ENCODE data around the gene PGPEP1.
"Not testable (repeated sequence)": the region's sequence is repeated elsewhere in the genome, so short reads cannot be mapped to it uniquely, and the experiment has no call there.

The PGPEP1 gene

DNA sequence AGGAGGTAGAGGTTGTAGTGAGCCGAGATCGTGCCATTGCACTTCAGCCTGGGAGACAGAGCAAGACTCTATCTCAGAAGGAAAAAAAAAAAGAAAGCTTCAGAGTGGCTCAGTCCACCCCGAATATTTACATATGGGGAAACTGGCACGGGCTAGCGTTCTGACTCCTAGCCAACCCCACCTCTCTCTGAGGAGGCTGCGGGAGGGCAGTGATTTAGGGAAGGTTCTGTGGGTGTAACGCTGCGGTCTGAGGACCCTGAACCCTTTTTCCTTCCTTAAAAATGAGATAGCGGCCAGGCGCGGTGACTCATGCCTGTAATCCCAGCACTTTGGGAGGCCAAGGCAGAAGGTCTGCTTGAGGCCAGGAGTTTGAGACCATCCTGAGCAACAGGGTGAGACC, 52.0 kb downstream of the PGPEP1 start:
- no peak for DNase-seq

DNA sequence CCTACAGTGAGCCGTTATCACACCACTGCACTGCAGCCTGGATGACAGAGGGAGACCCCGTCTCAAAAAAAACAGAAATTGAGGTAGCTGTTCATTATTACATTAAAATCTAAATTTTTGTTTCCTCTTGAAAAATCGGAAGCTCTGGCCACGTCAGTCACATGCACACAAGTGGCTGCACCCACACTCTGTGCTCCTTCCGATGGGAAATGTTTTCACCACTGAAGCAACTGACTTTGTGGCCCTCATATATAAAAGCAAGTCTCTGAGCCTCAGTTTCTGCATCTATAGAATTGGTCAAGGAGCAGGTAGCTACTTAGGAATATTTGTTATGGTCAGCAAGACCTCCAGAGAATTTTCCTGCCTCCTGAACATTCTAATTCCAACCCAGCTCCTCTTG, 52.5 kb downstream of the PGPEP1 start:
- DNase-seq: no peak

DNA sequence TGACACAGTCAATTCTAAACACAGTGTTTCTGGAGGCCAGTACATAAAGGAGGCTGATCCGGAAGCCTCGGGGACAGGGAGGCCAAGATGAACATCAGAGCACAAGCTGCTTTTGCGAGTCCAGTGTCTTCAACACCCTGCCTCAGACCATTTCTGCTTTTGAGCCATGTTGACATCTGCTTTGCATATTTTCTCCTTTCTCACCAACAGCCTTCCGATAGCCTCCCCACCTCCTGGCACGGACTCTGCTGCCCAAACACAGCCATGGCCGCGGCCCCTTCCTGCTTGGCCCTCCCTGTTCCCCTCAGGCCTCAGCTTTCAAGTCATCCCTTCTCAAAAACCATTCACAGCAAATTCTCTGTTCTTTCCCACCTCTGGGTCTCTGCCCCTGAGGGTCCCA, 53.4 kb downstream of the PGPEP1 start:
- no peak for DNase-seq

DNA sequence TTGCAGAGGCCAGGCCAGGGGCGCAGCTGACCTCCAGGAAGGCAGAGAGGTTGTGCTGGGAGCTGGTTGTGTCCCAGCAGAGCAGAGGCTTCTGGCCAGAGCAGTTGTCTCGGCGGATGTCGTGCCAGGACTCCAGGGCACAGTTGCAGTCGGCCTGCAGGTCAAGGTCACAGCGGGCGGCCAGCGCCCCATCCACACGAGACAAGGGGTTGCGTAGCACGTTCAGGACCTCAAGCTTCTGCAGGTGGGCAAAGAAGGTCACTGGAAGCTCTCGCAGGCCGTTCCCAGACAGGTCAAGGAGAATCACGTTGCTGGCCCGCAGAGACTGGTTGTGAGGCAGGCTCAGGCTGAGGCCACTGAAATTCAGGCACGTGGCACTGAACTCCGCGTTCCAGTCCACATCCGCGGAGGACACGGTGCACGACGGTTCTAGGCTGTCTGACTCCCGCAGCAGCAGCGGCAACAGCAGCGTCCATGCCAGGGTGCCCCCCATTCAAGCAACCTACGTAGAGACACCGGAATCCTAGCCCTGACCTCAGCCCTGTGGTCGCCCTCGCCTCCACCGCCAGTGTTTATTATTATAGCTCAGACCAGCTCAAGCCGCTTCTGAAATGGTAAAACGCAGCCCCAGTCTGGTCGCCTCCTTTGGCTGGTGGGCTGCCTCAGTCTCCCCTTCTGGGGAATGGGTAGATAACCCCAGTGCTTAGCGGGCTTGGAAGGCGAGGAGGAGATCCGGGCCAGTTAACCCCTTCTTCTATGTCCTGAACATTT, 56.3 kb downstream of the PGPEP1 start:
- DNase-seq: no peak

DNA sequence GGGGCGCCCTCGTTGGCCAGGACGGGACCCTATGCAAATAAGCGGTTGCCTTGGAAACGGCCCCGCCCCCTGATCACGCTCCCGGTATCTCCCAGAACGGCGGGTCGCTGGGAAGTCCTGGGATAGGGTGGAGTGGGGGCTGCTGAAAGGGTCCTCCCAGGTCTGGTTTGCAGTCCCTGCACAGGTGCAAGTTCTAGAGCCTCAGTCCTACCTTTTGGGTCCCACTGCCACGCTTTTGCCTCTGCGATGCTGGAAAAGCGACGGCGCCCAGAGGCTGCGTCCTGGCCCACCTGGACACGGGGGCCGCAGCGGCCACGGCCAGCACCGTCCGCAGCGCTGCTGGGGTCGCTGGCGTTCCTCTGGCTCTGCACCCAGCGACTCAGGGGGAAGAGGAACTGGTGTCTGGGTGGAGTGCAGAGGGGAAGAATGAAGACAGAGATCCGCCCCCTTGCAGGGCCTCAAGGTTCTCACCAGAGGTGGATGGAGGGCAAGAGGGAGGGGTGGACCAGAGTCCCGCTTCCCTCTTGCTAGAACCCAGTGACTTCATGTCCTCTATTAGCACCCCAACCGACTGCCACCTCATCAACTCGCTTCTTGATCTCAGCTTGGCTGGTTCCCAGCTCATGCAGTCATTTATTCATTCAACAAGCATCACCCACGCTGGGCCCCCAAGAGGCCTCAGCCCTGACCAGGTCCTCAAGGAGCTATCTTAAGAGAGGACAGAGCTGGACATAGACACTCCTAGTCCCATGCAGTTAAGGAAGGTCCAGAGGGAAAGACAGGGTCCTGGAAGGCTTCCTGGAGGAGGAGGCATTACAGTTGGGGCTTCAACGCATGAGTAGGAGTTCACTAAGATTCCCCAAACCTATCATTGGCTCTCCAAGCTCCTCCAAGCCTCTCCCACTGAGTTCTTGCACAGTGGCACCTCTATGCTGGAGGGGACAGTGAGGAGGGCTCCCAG, 57.1 kb downstream of the PGPEP1 start, which contains the start of gene LRRC25:
TSS of gene LRRC25 (minus strand) at position 381 of the 961 bp plus-strand sequence. CDS start 659 bp downstream, outside the sequence.
- no peak for DNase-seq

DNA sequence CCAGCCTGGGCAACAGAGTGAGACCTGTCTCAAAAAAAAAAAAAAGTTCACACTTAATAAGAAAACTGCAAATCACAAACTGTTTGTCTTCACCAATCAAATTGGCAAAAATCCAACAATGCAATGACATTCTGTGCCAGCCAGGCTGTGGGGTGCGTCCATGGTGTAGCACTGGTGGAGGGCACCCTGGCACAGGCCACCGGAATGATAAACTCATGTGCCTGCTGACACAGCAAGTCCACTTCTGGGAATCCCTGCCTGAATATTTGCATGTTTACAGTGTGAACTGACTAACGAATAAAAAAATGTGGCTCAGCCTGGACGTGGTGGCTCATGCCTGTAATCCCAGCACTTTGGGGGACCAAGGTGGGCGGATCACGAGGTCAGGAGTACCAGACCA, 58.6 kb downstream of the PGPEP1 start:
- DNase-seq: no peak

DNA sequence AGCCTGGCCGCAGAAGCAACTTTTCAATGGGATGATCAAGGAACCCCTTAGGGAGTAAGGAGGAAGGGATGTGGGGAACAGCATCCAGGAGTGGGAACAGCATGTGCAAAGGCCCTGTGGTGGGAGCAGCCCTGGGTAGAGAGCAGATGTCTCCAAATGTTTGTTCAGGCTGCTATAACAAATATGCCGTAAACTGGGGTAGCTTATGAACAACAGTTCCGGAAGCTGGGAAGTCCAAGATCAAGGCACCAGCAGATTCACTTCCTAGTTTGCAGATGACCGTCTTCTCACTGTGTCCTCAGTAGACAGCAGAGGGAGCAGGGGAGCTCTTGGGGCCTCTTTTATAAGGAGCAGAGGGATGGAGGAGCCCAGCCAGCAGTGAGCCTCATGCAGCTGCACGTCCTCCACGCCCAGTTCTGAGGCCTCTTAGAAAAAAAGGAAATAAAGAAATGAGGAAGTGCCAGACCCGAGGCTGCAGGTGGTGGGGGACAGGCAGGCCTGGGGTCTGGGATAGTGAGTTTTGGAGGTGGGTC, 61.2 kb downstream of the PGPEP1 start:
- DNase-seq: no peak

DNA sequence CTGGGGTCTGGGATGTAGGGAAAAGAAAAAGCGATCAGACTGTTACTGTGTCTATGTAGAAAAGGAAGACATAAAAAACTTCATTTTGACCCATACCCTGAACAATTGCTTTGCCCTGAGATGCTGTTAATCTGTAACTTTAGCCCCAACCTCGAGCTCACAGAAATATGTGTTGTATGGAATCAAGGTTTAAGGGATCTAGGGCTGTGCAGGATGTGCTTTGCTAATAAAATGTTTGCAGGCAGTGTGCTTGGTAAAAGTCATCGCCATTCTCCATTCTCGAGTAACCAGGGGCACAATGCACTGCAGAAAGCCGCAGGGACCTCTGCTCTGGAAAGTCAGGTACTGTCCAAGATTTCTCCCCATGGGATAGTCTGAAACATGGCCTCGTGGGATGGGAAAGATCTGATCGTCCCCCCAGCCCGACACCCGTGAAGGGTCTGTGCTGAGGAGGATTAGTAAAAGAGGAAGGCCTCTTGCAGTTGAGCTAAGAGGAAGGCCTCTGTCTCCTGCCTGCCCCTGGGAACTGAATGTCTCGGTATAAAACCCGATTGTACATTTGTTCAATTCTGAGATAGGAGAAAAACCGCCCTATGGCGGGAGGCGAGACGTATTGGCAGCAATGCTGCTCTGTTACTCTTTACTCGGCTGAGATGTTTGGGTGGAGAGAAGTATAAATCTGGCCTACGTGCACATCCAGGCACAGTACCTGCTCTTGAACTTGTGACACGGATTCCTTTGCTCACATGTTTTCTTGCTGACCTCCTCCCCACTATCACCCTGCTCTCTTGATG, 62.3 kb downstream of the PGPEP1 start:
- not testable (repeated sequence) for DNase-seq

DNA sequence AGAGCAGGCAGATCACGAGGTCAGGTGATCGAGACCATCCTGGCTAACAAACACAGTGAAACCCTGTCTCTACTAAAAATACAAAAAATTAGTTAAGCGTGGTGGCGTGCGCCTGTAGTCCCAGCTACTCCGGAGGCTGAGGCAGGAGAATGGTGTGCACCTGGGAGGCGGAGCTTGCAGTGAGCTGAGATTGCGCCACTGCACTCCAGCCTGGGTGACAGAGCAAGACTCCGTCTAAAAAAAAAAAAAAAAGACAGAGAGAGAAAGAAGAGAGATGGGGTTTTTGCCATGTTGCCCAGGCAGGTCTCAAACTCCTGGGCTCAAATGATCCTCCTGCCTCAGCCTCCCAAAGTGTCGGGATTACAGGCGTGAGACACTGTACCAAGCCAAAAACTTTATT, 65.4 kb downstream of the PGPEP1 start:
- not testable (repeated sequence) for DNase-seq

DNA sequence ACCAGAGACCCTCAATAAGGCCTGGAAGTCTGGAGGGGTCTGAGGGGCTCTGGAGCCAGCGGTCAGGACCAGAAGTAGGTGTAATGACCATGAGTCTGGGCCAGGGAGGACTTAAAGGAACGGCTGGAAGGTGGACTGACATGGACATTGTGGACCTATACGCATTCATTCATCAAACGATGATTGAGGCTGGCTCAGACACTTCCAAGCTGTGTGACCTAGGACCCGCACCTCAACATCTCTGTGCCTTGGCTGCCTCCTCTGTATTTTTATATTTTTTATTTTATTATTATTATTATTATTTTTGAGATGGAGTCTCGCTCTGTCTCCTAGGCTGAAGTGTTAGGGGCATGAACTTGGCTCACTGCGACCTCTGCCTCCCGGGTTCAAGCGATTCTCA, 66.4 kb downstream of the PGPEP1 start:
- no peak for DNase-seq

DNA sequence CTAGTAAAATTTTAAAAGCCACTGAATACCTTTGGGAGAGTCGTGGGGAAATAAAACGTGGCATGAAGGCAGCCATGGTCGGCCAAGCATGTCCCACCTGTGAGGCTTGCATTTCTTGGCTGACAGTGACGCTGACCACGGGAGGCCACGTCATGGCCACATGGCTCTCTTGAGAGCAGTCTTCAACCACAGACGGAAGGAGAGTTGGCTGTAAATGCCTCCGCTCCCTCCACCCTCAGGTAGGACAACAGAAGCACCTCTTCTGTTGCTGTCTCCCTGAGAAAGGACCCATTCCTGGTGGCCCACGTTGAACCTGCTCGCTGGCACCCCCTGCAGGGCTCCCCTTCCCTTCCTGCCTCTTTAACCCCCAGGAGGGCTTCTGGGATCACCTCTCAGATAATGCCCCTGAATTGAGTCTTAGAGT, 67.7 kb downstream of the PGPEP1 start:
- DNase-seq: no peak

DNA sequence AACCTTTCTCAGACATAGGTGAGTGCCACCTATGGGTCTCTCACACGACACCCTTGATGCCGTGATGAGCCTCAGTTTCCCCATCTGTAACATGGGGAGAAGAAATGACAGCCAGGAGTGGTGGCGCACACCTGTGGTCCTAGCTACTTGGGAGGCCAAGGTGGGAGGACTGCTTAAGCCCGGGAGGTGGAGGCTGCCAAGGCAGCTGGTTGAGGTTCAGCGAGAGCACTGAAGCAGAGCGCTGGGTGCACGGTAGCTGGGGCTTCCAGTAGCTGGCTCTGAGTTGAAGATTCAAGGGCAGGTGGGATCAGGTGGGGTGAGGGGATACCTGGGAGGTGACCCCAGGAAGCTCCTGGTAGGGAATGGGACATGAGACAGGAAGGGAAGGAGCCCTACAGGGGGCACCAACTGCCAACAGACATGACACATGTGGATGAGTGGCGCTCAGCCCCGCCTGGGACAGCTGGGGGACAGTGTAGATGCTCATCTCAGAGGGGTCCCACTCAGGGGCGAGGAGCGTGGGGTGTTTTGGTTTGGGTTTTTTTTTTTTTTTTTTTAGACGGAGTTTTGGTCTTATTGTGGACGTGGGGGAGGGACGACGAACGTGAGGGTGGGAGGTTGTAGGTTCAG, 72.3 kb downstream of the PGPEP1 start:
- DNase-seq: no peak

DNA sequence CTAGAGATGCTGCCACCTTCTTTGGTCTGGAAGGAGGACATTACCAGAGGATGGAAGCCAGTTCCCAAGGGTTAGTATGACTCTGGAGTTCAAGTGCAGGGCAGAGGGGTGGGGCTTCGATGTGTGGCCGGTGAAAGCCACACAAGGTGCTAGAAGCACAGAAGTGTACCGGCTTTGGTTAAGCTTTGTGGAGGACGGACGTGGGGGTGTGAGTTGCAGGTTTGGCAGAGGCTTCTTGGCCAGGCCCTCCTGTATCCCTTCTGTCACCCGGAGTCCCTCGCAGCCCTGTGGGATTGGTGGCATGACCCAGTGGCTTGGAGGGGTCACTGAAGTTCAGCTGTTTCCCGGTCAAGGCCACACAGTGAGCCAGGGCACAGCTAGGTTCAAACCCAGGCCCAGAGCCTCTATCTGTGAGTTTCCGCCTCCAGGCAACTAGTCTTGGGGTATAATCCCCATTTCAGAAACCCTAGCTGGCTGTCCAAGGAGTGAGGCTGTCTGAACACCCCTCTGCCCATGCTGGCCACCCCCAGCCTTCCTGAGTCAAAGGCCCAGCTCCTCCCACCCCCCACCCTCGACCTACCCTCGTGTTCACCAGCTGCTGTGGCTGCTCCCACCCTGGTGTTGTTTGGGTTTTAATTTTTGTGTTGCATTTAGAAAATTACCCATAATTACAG, 74.2 kb downstream of the PGPEP1 start:
- no peak for DNase-seq

DNA sequence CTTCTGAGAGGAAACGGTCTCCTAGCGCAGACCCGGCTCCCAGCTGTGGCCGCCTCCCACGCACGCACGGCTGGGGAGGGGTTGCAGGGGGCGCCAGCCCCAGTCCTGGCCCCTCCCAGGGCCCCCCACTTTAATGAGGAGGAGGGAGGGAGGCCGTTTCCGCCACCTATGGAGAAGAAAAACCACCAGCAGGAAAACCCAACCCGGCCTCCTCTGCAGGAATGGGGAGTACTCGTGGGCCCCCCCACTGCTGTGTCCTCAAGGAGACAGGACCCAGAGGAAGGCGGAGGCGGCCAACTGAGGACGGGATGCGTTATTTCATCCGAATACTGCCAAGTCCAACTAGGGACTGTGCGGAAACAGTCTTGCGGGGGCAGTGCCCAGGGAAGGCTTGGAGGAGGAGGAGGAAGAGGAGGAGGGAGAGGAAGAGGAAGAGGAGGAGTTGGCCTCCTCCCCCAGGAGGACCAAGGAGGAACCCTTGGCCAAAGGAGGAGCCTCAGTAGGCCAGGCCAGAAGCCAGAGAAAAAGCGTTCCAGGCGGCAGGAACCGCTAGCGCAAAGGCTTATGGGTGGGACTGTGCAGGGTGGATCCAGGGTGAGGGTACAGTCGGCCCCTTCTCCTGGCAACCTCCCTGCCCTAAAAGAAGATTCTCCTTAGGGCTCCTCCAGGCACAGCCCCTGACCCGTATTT, 74.9 kb downstream of the PGPEP1 start:
- no peak for DNase-seq

DNA sequence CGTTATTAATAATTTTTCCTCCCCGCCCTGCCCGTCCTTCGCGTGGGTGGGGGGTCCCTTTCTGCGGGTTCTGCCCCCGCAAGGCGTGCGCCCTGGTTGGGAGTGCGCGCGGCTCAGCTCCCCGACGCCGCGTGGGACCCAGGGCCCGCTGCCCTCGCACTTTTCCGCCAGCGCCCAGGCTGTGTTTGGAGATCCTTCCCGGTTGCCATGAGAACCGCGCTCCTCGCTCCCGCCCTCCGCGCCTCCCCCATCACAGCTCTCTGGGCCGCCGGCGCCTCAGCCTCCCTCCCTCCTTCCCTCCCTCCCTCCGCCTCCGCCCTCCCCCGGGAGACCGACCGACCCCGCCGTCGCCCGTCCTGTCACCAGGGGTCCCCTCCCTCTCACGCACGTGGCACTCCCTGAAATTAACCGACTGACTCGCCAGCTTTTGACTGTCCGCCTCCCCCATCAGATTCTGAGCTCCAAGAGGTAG, 76.4 kb downstream of the PGPEP1 start:
- no peak for DNase-seq

DNA sequence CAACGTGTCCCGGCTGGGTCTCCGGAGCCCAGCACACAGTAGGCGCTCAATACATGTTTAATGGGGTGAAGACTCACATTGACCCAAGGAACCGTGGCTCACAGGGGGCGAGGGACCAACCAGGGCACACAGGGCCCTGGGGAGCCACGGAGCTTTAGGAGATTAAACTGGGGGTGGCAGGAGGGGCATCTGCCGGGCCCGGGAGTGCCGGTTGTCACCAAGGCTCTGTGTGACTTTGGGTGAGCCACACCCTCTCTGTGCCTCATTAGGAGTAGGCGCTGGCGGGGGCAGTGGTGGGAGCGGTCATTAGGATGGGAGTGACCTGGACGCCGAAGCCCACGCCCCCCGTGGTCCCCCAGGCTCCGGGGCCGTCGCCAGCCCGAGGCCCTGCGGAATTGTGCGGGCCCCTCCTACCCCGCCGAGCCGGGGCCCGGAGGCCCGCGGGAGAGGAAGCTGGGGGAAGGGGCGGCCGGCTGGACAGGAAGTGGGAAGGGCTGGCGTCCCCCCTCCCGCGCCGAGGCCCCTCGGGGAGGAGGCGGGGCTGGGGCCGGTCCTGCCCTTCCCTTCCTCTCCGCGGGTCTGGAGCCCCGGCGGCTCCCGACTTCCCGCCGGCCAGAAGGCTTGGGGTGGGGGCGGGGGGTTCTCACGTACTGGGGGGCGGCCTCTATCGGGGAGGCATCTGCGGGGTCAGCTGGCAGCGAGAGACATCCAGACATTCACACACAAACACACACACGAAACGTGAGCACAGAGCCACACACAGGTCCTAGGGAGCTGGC, 77.0 kb downstream of the PGPEP1 start:
- no peak for DNase-seq

DNA sequence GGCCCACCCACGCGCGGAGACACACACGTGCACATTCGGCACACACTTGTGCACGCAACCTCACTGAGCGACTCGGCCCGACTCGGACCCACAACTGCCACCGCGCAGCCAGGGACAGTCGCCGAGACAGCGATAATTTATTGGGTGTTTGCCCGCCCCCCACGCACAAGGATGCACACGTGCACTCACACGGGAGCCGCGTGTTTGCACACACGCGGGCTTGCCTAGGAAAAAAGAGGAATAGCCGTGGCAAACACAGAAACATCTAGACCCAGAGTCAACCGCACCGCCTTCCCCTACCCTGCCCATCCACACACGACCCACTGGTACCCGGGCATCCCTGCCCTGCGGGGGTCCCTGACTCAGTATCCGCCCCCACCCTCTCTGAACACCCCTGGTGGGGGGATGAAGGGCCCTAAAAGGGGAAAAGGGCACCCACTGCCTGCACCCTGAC, 77.7 kb downstream of the PGPEP1 start:
- DNase-seq: no peak

DNA sequence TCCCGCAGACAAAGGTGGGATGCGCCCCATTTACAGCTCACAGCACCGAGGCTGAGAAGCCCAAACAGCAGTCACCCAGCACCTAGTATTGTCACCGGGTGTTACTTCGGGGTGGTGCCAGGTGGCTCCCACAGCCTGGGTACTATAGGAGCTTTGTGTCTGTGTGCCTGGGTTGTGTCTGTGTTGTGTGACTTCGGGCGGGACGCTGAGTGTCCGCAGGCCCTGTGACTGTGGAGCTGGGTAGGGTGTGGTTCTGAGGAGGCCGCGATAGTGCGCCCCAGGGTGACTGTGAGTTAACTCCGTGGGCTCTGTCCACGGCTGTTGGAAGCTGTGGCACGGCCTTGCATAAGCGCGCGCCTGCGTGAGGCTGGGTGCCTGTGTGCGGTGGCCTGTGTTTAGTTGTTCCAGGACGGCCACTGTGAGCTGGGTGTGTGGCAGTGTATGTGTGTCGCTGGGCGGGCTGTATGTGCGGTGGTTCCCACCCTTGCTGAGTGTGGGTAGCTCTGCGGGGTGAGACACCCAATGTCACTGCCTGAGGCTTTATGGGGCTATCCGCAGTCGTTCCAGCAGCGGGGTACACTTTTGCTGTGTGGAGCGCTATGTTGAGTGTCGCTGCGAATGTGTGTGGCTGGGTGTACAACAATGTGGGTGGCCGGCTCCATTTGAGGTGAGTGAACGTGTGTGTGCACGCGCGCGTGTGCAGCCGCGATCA, 78.2 kb downstream of the PGPEP1 start:
- no peak for DNase-seq

DNA sequence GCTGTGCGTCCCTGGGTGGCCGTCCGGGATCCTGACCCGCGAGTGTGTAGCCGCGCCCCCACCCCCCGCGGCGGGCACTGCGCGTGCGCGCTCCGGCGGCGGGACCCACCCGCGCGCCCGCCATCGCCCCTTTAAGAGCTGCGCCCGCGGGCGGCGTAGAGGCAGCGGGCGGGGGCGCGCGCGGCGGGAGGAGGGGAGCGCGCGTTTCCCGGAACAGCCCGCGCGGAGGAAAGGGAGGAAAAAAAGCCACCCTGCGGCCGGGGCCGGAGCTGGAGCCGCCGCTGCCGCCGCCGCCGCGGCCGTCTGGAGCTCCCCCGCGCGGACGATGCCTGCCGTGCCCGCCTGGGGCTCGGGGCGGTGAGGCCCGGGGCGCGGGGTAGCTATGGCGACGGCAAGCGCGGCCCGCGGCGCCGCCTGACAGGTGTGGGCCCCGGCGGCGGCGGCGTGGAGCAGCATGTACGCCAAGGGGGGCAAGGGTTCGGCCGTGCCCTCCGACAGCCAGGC, 78.8 kb downstream of the PGPEP1 start, which contains the start of gene SSBP4:
TSS of gene SSBP4 (plus strand) at position 204 of the 504 bp plus-strand sequence. CDS start at position 455, 251 bp downstream.
- DNase-seq: peak; percentile 42 to 63 (median 58)

Data from activated CD4-positive, CD25-positive, alpha-beta regulatory T cell (primary cell).